GM13977 (cell line): ENCODE results near the gene CATSPERD.

Experiments used
- DNase-seq: peaks from one replicate; pipeline ENCODE4 v3.0.0; 2012; ENCODE audit warnings: low spot score
- in situ Hi-C: fragments of 300-500 bp; cut with MboI; formaldehyde crosslinking; loops from one replicate; pipeline ENCODE4 v1.12.0; 2022; ENCODE audit warnings: low sequenced_read_pairs, low pct_unique_long_range_greater_than_20kb, mixed read lengths, inconsistent platforms; ENCODE audit not compliant: unreplicated experiment
- TF ChIP-seq, protein P1 (sequence below): IDR thresholded peaks from 2 replicates; pipeline ENCODE4 v1.5.1; 2012; ENCODE audit warnings: mild to moderate bottlenecking, control low read depth; ENCODE audit not compliant: insufficient read depth; ENCODE audit errors: extremely low read depth, missing control alignments

The CATSPERD gene

DNA sequence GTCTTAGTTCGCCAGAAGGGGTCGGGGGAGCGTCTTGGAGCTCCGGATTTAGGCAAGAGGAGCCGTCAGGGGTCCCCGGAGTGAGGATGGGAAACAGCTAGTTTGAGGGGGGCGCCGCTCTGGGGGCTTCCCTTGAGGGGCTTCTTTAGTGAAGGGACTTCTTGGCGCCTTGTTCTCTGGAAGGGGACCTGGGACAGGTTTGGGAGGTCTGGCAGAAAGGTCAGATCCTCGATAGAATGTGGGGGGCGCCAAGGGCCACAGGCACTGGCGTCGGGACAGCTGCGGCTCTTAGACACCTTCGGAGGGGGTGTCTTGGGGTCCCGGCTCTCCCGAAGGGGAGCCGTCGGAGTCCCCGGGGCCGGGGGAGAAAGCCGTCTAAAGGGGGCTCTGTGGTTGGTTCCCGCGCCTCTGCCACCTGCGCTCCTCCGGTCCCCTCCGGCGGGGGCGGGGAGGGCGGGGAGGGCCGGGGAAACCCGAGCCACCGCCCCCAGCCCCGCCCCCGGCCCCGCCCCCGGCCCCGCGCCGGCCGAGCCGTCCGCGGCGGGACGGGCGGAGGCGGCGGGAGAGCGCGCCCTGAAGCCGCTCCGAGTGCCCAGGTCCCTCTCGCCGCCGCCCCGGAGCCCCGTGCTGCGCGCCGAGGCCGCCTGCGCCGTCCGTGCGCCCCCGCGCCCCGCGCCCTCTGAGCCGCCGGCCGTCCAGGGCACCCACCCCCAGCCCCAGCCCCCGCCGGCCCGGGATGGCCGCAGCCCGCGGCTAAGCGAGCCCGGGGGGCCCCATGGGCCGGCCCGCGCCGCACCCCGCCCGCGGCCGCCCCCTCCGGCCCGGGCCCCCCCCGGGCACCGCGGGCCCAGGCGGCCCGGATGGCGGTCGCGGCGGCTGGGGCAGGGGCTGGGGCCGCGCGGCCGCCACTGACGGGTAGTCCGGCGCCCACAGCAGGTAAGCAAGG lies 84.4 kb downstream of the CATSPERD start, which contains the start of gene NRTN:
NRTN (plus strand) TSS at position 552 of the 946 bp plus-strand sequence. CDS start 19,099 bp downstream, outside the sequence.
- in situ Hi-C loops = loop anchor here (25.0 kb wide), 1 partner anchor 208 kb away; no protein-coding TSS in a partner anchor
- DNase-seq = peak; percentile 89
- TF ChIP-seq, protein P1, sequence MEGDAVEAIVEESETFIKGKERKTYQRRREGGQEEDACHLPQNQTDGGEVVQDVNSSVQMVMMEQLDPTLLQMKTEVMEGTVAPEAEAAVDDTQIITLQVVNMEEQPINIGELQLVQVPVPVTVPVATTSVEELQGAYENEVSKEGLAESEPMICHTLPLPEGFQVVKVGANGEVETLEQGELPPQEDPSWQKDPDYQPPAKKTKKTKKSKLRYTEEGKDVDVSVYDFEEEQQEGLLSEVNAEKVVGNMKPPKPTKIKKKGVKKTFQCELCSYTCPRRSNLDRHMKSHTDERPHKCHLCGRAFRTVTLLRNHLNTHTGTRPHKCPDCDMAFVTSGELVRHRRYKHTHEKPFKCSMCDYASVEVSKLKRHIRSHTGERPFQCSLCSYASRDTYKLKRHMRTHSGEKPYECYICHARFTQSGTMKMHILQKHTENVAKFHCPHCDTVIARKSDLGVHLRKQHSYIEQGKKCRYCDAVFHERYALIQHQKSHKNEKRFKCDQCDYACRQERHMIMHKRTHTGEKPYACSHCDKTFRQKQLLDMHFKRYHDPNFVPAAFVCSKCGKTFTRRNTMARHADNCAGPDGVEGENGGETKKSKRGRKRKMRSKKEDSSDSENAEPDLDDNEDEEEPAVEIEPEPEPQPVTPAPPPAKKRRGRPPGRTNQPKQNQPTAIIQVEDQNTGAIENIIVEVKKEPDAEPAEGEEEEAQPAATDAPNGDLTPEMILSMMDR = no peak

- DNase-seq = peak; percentile 81
- in situ Hi-C loops = loop anchor here (25.0 kb wide), 1 partner anchor 207 kb away; no protein-coding TSS in a partner anchor
Observed at GRCh38 chr19:5805462-5806132, 85.2 kb downstream of the CATSPERD start.

DNA sequence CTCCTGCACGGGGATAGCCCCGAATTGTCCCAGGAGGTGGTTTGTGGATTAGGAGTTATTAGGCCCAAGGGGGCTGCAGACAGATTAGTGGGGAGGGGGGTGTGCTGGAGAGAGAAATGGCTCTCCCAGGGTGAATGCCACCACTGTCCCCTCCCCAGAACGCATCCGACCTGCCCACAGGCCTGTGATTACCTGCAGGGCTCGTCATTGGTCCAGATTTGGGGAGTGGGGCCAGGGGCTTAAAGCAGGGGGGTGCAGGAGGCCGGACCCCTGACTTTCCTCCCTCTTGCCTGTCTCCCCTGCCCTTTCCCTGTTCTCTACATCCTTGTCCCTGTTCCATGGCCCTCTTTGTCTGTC lies 85.7 kb downstream of the CATSPERD start:
- TF ChIP-seq, protein P1 = no peak
- in situ Hi-C loops = loop anchor here (25.0 kb wide), 1 partner anchor 206 kb away; no protein-coding TSS in a partner anchor
- DNase-seq = no peak

More at GRCh38 chr19:5805462-5806132, 85.2 kb downstream of the CATSPERD start:
- TF ChIP-seq, protein P1 = peak; percentile 69

DNA sequence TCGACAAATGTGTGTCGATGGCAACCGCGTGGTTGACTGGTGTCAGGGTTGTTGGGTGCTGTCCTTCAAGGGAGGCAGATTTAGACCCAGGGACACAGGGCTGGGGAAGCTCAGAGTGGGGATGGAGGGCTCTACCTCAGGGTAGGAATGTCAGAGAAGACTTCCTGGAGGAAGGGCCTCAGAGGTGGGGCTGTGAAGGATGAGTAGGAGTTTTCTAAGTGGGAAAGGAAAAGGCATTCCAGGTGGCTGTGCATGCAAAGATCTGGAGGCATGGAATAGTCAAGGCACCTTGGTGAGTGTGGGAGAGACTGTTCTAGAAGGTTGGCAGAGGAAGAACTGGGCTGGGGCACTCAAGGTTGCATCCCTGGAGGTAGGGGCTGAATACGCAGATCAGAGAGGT lies 86.5 kb downstream of the CATSPERD start:
- TF ChIP-seq, protein P1 = no peak
- in situ Hi-C loops = loop anchor here (25.0 kb wide), 1 partner anchor 205 kb away; no protein-coding TSS in a partner anchor

GRCh38 chr19:5808120-5808816 lies 87.8 kb downstream of the CATSPERD start:
- TF ChIP-seq, protein P1 = no peak
- no peak for DNase-seq
- in situ Hi-C loops = loop anchor here (25.0 kb wide), 1 partner anchor 204 kb away; no protein-coding TSS in a partner anchor

More for the DNA sequence above, 86.5 kb downstream of the CATSPERD start:
- no peak for DNase-seq

DNA sequence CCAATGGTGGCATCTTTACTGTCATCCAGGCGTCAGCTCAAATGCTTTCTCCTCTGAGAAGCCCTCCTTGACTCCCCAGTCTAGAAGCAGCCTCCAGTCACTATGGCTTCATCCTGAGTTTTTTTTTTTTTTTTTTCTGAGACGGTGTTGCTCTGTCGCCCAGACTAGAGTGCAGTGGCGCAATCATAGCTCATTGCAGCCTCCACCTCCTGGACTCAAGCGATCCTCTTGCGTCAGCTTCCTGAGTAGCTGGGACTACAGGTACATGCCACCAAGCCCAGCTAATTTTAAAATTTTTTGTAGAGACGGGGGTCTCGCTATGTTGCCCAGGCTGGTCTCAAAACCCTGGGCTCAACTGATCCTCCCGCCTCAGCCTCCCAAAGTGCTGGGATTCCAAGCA lies 88.6 kb downstream of the CATSPERD start:
- TF ChIP-seq, protein P1 = no peak
- in situ Hi-C loops = loop anchor here (25.0 kb wide), 1 partner anchor 203 kb away; no protein-coding TSS in a partner anchor
- DNase-seq = no peak
